AG09309 (cell line): Measurements from ENCODE around the gene CGNL1.

Experiments used
- DNase-seq: peaks from one replicate; pipeline ENCODE4 v3.0.0-alpha.2; 2010; ENCODE audit warnings: low read depth
- H3K4me3 ChIP-seq: 2 replicates; pipeline ENCODE4 v1.5.1; 2011; ENCODE audit warnings: mild to moderate bottlenecking, low read depth, low read length, moderate library complexity; ENCODE audit not compliant: control insufficient read depth
- TF ChIP-seq, protein P1 (sequence below): IDR thresholded peaks from 2 replicates; pipeline ENCODE4 v1.5.1; 2011; ENCODE audit warnings: mild to moderate bottlenecking, low read depth, low read length, inconsistent platforms; ENCODE audit not compliant: insufficient read depth, control insufficient read depth; ENCODE audit errors: missing control alignments

Gene CGNL1

DNA sequence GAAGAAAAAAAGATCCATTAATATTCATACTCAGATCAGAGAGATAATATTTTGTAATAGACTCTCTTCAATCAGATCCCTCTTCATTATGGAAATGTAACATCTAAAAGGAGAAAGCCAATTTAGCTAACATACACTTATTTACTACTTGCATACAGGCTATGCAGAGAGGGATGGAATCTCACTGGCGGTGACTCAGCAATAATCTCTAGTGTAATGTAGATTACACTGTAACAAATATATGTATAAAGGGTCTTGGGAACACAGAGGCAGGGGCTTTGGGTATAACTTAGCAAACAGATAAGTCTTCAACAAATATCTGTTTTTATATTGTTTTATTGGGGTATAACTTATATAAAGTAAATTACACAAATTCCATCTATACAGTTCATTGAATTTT lies 69.6 kb downstream of the CGNL1 start:
- H3K4me3 ChIP-seq, result no peak overlapping the region
- TF ChIP-seq, protein P1, sequence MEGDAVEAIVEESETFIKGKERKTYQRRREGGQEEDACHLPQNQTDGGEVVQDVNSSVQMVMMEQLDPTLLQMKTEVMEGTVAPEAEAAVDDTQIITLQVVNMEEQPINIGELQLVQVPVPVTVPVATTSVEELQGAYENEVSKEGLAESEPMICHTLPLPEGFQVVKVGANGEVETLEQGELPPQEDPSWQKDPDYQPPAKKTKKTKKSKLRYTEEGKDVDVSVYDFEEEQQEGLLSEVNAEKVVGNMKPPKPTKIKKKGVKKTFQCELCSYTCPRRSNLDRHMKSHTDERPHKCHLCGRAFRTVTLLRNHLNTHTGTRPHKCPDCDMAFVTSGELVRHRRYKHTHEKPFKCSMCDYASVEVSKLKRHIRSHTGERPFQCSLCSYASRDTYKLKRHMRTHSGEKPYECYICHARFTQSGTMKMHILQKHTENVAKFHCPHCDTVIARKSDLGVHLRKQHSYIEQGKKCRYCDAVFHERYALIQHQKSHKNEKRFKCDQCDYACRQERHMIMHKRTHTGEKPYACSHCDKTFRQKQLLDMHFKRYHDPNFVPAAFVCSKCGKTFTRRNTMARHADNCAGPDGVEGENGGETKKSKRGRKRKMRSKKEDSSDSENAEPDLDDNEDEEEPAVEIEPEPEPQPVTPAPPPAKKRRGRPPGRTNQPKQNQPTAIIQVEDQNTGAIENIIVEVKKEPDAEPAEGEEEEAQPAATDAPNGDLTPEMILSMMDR, result no peak
- no peak for DNase-seq

DNA sequence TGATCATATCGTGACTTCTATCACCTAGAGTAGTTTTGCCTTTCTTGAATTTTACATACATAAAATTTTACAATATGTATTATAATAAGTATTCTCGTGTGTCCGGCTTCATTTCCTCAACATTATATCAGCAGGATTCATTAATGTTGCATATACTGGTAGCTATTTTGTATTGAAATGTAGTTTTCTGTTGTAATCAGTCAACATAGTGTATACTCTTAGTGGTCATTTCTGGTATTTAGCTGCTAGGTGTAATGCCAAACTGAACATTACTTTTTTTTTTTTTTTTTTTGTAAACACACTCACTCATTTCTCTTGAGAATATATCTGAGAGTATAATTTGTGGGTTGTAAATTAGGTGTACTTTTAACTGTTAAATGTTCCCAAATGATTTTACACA lies 70.1 kb downstream of the CGNL1 start:
- H3K4me3 ChIP-seq, result no peak overlapping the region
- TF ChIP-seq, protein P1, result no peak
- DNase-seq, result no peak

DNA sequence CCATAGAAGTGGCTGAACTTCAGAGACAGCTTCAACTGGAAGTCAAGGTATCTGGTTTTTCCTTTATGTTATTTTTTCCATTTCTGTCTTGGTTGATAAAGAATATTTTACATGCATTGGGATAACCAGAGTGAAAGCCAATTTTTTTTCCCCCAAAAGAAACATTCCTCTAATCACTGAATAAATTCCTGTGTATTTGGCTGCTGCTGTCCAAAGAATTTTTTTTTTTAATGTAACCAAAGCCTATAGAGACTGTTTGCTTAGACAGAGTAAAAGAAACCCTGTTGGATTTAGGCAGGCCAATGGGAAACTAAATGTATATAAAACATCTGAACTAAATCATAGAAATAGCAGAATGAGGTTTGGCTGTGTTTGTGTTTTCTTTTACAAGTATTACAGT lies 75.2 kb downstream of the CGNL1 start:
- TF ChIP-seq, protein P1, result no peak
- DNase-seq, result no peak
- no peak overlapping the region for H3K4me3 ChIP-seq

DNA sequence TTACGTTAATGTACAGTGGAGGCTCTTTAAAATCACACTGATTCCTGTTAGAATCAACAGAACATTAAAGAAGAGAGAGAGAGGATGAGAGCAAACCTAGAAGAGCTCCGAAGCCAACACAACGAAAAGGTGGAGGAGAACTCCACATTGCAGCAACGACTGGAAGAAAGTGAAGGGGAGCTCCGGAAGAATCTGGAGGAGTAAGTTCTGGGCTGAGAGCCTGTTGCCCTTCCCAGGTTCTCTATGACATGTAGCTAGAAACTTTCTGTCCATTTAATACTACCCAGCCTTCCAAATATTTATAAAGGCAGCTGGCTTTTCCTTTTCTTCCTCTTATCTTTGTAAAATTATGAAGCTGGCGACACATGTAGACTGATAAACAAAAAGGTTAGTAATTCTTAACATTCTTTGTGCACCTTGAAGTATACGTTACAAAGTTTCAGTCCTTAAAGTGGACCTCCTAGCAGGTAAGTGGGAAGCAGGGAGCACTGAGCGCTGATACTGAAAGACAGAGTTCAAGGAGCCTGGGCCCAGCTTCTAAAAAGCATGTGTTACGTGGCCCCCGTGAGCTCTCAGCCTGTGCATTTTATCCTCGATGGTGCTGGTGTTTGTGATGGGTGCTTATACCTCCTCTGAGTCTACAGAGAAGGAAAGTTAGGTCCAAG lies 75.9 kb downstream of the CGNL1 start:
- DNase-seq, result no peak
- H3K4me3 ChIP-seq, result no peak overlapping the region
- TF ChIP-seq, protein P1, result no peak

DNA sequence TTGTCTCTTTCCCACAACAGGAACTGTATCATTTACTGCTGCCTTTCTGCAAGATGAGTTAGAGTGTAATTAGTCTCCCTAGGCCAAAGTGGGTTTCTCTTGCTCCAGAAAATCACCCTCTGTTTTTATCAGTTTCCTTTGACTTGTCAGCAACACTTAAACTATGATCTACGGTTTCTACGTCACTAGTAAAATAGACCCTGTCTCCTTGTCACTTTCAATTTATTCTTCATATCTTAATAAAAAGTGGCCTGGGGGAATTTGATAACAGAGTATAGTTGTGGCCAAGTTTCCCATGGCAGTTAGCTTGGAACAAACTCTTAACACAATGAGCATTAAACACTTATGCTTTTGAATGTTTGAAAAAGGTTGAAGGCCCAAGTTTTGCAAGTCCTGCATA lies 79.6 kb downstream of the CGNL1 start:
- DNase-seq, result no peak
- no peak overlapping the region for H3K4me3 ChIP-seq
- TF ChIP-seq, protein P1, result no peak

DNA sequence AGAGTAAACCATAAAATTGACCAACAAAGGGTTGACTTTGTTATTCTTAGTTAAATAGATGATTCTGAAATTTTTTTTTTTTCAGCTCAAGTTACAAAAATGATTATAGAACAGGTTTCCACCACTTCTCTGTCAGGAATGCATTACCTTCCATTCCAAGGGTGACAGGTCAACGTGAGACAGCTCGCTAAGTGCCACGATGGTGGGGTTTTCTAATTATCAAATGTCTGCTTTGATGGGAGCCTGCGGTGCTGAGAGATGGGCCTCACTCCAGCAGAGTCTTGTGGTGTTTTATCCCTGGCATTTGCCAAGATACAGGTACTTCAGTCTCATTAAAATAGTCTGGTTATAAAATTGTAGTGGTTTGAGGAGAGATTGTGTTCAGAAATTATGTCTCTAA lies 80.3 kb downstream of the CGNL1 start:
- TF ChIP-seq, protein P1, result no peak
- H3K4me3 ChIP-seq, result no peak overlapping the region
- DNase-seq, result no peak
